HEK293 (cell line): ENCODE results near the gene PKIB.
A peak's percentile ranks its signal among the peaks of the same experiment; 100 is the strongest.

ENCODE experiments used
- CTCF ChIA-PET: fragments of 350-600 bp; formaldehyde crosslinking; extraction: SDS; loops from one replicate; lab custom pipeline; 2021; ENCODE audit warnings: antibody characterized with exemption; lab: Yijun Ruan, JAX
- POLR2A ChIA-PET: fragments of 300-600 bp; formaldehyde crosslinking; extraction: SDS; loops from one replicate; lab custom pipeline; 2020; ENCODE audit warnings: antibody characterized with exemption, inconsistent platforms; lab: Yijun Ruan, JAX
- H3K27ac ChIP-seq: fragments of 200-500 bp; sonication (Bioruptor generic); 2 replicates; pipeline ENCODE4 v1.5.1; 2014; ENCODE audit warnings: low read depth, low read length, control low read depth, inconsistent platforms; ENCODE audit errors: extremely low read depth
- H3K36me3 ChIP-seq, 2 experiments: fragments of 200-500 bp in 1 of 2; sonication (Bioruptor generic) in 1 of 2; 1 replicate in 1 of 2; 2 replicates in 1 of 2; pipeline ENCODE4 v1.5.1; 2014 to 2017; ENCODE audit warnings: inconsistent platforms in 2 of 2, low read length in 2 of 2; ENCODE audit not compliant: control insufficient read depth in 2 of 2, insufficient read depth in 1 of 2
- H3K4me1 ChIP-seq: fragments of 200-500 bp; sonication (Bioruptor generic); 2 replicates; pipeline ENCODE4 v1.5.1; 2014; ENCODE audit warnings: mild to moderate bottlenecking, low read length, inconsistent platforms; ENCODE audit not compliant: control insufficient read depth, insufficient read depth
- H3K4me3 ChIP-seq: 2 replicates; pipeline ENCODE4 v1.5.1; 2011; ENCODE audit warnings: low read depth, mild to moderate bottlenecking, control low read depth, low read length, moderate library complexity
- H3K9me3 ChIP-seq: fragments of 200-500 bp; sonication (Bioruptor generic); 2 replicates; pipeline ENCODE4 v1.5.1; 2014; ENCODE audit warnings: low read depth, low read length, inconsistent platforms; ENCODE audit not compliant: control insufficient read depth, insufficient read depth
- ATF2 ChIP-seq: fragments of 450-650 bp; formaldehyde crosslinking; IDR thresholded peaks from 2 replicates; pipeline ENCODE4 v1.5.1; 2016; ENCODE audit warnings: missing biosample characterization, missing genetic modification characterization, low read depth
- HIC1 ChIP-seq: fragments of 450-650 bp; formaldehyde crosslinking; IDR thresholded peaks from 2 replicates; pipeline ENCODE4 v1.5.1; 2016; ENCODE audit warnings: missing biosample characterization, missing genetic modification characterization
- MEIS1 ChIP-seq: sonication (generic); formaldehyde crosslinking; IDR thresholded peaks from 2 replicates; pipeline ENCODE4 v1.8.1; 2022; ENCODE audit warnings: missing genetic modification reagents, mild to moderate bottlenecking, borderline replicate concordance
- RBAK ChIP-seq: fragments of 450-650 bp; formaldehyde crosslinking; IDR thresholded peaks from 2 replicates; pipeline ENCODE4 v1.5.1; 2016; ENCODE audit warnings: missing biosample characterization, missing genetic modification characterization
- SALL2 ChIP-seq: fragments of 450-650 bp; formaldehyde crosslinking; IDR thresholded peaks from 2 replicates; pipeline ENCODE4 v1.5.0; 2017; ENCODE audit warnings: missing biosample characterization, mild to moderate bottlenecking, missing genetic modification characterization, borderline replicate concordance
- SP3 ChIP-seq: fragments of 450-650 bp; formaldehyde crosslinking; IDR thresholded peaks from 2 replicates; pipeline ENCODE4 v1.5.1; 2016; ENCODE audit warnings: missing biosample characterization, missing genetic modification characterization
- SP7 ChIP-seq: fragments of 450-650 bp; formaldehyde crosslinking; IDR thresholded peaks from 2 replicates; pipeline ENCODE4 v1.5.1; 2016; ENCODE audit warnings: missing biosample characterization, missing genetic modification characterization
- ZBTB1 ChIP-seq: fragments of 450-650 bp; formaldehyde crosslinking; IDR thresholded peaks from 2 replicates; pipeline ENCODE4 v1.5.1; 2016; ENCODE audit warnings: missing biosample characterization, missing genetic modification characterization
- ZEB2 ChIP-seq: fragments of 450-650 bp; formaldehyde crosslinking; IDR thresholded peaks from 2 replicates; pipeline ENCODE4 v1.5.1; 2016; ENCODE audit warnings: missing biosample characterization, missing genetic modification characterization
- ZFP69B ChIP-seq: fragments of 450-650 bp; formaldehyde crosslinking; IDR thresholded peaks from 2 replicates; pipeline ENCODE4 v1.5.1; 2016; ENCODE audit warnings: missing biosample characterization, missing genetic modification characterization
- ZNF112 ChIP-seq: fragments of 450-650 bp; formaldehyde crosslinking; IDR thresholded peaks from 2 replicates; pipeline ENCODE4 v1.5.0; 2017; ENCODE audit warnings: missing biosample characterization, missing genetic modification characterization
- ZNF239 ChIP-seq: fragments of 450-650 bp; formaldehyde crosslinking; IDR thresholded peaks from 2 replicates; pipeline ENCODE4 v1.5.1; 2016; ENCODE audit warnings: missing biosample characterization, missing genetic modification characterization
- ZNF366 ChIP-seq: fragments of 450-650 bp; formaldehyde crosslinking; conservative IDR thresholded peaks from 2 replicates; pipeline ENCODE4 v1.5.1; 2016; ENCODE audit warnings: missing biosample characterization, missing genetic modification characterization
- ZNF473 ChIP-seq: fragments of 450-650 bp; formaldehyde crosslinking; IDR thresholded peaks from 2 replicates; pipeline ENCODE4 v1.5.1; 2017; ENCODE audit warnings: missing biosample characterization, missing genetic modification characterization
- ZNF521 ChIP-seq: fragments of 450-650 bp; formaldehyde crosslinking; IDR thresholded peaks from 2 replicates; pipeline ENCODE4 v1.5.1; 2017; ENCODE audit warnings: missing biosample characterization, mild to moderate bottlenecking, missing genetic modification characterization
- ZNF530 ChIP-seq: fragments of 450-650 bp; formaldehyde crosslinking; IDR thresholded peaks from 2 replicates; pipeline ENCODE4 v1.5.1; 2016; ENCODE audit warnings: low read depth, missing biosample characterization, missing genetic modification characterization
- ZNF555 ChIP-seq: fragments of 450-650 bp; formaldehyde crosslinking; conservative IDR thresholded peaks from 2 replicates; pipeline ENCODE4 v1.5.1; 2017; ENCODE audit warnings: missing biosample characterization, mild to moderate bottlenecking, missing genetic modification characterization, inconsistent platforms
- ZNF629 ChIP-seq: fragments of 450-650 bp; formaldehyde crosslinking; IDR thresholded peaks from 2 replicates; pipeline ENCODE4 v1.5.1; 2017; ENCODE audit warnings: missing biosample characterization, missing genetic modification characterization
- ZNF660 ChIP-seq: fragments of 450-650 bp; IDR thresholded peaks from 2 replicates; pipeline ENCODE4 v1.5.1; 2018; ENCODE audit warnings: missing biosample characterization, mild to moderate bottlenecking, missing genetic modification characterization
- ZNF785 ChIP-seq: fragments of 450-650 bp; formaldehyde crosslinking; IDR thresholded peaks from 2 replicates; pipeline ENCODE4 v1.5.1; 2016; ENCODE audit warnings: missing biosample characterization, missing genetic modification characterization
- ZSCAN30 ChIP-seq: fragments of 450-650 bp; IDR thresholded peaks from 2 replicates; pipeline ENCODE4 v1.5.1; 2018; ENCODE audit warnings: missing biosample characterization, mild to moderate bottlenecking, missing genetic modification characterization, moderate library complexity
- TF ChIP-seq, protein P1 (sequence below): fragments of 450-650 bp; formaldehyde crosslinking; IDR thresholded peaks from 2 replicates; pipeline ENCODE4 v1.5.1; 2016; ENCODE audit warnings: missing biosample characterization, missing genetic modification characterization, borderline replicate concordance
- TF ChIP-seq, protein P2 (sequence below): fragments of 450-650 bp; formaldehyde crosslinking; IDR thresholded peaks from 2 replicates; pipeline ENCODE4 v1.5.1; 2016; ENCODE audit warnings: missing biosample characterization, missing genetic modification characterization

Gene PKIB

GRCh38 chr6:122696079-122696478, 85.9 kb downstream of the PKIB start (continued):
- TF ChIP-seq ZBTB1 (tag by site-specific recombination) (no peak), SP7 (tag by site-specific recombination) (peak; percentile 28; the same call in 1 of the 2 replicates), HIC1 (tag by site-specific recombination) (peak; percentile 69; the same call in 1 of the 2 replicates), ZNF112 (tag by site-specific recombination) (no peak), ZNF555 (tag by site-specific recombination) (no peak), ZNF366 (0 out of 2 replicates have a peak, but pooled peaks have one; percentile 29), SP3 (tag by site-specific recombination) (no peak), ZFP69B (tag by site-specific recombination) (no peak), ZNF473 (no peak), ZNF521 (tag by site-specific recombination) (no peak), ATF2 (no peak), ZNF629 (tag by site-specific recombination) (peak; percentile 82), ZNF239 (no peak), ZNF660 (tag by site-specific recombination) (0 out of 2 replicates have a peak, but pooled peaks have one; percentile 61), MEIS1 (CRISPR knock-in tag) (peak; percentile 84), ZNF785 (tag by site-specific recombination) (no peak), ZEB2 (tag by site-specific recombination) (0 out of 2 replicates have a peak, but pooled peaks have one; percentile 30)
- TF ChIP-seq, protein P1, sequence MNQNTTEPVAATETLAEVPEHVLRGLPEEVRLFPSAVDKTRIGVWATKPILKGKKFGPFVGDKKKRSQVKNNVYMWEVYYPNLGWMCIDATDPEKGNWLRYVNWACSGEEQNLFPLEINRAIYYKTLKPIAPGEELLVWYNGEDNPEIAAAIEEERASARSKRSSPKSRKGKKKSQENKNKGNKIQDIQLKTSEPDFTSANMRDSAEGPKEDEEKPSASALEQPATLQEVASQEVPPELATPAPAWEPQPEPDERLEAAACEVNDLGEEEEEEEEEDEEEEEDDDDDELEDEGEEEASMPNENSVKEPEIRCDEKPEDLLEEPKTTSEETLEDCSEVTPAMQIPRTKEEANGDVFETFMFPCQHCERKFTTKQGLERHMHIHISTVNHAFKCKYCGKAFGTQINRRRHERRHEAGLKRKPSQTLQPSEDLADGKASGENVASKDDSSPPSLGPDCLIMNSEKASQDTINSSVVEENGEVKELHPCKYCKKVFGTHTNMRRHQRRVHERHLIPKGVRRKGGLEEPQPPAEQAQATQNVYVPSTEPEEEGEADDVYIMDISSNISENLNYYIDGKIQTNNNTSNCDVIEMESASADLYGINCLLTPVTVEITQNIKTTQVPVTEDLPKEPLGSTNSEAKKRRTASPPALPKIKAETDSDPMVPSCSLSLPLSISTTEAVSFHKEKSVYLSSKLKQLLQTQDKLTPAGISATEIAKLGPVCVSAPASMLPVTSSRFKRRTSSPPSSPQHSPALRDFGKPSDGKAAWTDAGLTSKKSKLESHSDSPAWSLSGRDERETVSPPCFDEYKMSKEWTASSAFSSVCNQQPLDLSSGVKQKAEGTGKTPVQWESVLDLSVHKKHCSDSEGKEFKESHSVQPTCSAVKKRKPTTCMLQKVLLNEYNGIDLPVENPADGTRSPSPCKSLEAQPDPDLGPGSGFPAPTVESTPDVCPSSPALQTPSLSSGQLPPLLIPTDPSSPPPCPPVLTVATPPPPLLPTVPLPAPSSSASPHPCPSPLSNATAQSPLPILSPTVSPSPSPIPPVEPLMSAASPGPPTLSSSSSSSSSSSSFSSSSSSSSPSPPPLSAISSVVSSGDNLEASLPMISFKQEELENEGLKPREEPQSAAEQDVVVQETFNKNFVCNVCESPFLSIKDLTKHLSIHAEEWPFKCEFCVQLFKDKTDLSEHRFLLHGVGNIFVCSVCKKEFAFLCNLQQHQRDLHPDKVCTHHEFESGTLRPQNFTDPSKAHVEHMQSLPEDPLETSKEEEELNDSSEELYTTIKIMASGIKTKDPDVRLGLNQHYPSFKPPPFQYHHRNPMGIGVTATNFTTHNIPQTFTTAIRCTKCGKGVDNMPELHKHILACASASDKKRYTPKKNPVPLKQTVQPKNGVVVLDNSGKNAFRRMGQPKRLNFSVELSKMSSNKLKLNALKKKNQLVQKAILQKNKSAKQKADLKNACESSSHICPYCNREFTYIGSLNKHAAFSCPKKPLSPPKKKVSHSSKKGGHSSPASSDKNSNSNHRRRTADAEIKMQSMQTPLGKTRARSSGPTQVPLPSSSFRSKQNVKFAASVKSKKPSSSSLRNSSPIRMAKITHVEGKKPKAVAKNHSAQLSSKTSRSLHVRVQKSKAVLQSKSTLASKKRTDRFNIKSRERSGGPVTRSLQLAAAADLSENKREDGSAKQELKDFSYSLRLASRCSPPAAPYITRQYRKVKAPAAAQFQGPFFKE (tag by site-specific recombination), result no peak

GRCh38 chr6:122696853-122697252, 86.6 kb downstream of the PKIB start:
- Histone ChIP-seq H3K36me3 (no peaks in the 10 kb centered on the region), H3K9me3 (no peaks in the 10 kb centered on the region), H3K27ac (no peak overlapping the region), H3K4me3 (no peak overlapping the region), H3K4me1 (no peaks in the 10 kb centered on the region)
- POLR2A ChIA-PET, result interaction anchor here (1.3 kb wide), 1 partner anchor 87 kb away, joined by 5 read pairs; the partner anchor contains the start of gene PKIB
- CTCF ChIA-PET, result interaction anchor here (1.0 to 2.7 kb wide), 4 partner anchors 30 to 205 kb away, joined by 3 to 15 read pairs (median 5); no protein-coding TSS in a partner anchor
- no peak for TF ChIP-seq ZSCAN30
- TF ChIP-seq SALL2 (tag by site-specific recombination), result no peak
- no peak for TF ChIP-seq RBAK (tag by site-specific recombination)
- TF ChIP-seq, protein P2, sequence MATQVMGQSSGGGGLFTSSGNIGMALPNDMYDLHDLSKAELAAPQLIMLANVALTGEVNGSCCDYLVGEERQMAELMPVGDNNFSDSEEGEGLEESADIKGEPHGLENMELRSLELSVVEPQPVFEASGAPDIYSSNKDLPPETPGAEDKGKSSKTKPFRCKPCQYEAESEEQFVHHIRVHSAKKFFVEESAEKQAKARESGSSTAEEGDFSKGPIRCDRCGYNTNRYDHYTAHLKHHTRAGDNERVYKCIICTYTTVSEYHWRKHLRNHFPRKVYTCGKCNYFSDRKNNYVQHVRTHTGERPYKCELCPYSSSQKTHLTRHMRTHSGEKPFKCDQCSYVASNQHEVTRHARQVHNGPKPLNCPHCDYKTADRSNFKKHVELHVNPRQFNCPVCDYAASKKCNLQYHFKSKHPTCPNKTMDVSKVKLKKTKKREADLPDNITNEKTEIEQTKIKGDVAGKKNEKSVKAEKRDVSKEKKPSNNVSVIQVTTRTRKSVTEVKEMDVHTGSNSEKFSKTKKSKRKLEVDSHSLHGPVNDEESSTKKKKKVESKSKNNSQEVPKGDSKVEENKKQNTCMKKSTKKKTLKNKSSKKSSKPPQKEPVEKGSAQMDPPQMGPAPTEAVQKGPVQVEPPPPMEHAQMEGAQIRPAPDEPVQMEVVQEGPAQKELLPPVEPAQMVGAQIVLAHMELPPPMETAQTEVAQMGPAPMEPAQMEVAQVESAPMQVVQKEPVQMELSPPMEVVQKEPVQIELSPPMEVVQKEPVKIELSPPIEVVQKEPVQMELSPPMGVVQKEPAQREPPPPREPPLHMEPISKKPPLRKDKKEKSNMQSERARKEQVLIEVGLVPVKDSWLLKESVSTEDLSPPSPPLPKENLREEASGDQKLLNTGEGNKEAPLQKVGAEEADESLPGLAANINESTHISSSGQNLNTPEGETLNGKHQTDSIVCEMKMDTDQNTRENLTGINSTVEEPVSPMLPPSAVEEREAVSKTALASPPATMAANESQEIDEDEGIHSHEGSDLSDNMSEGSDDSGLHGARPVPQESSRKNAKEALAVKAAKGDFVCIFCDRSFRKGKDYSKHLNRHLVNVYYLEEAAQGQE (tag by site-specific recombination), result no peak
- TF ChIP-seq ZNF530 (tag by site-specific recombination), result no peak
